HFFc6 (cell line): ENCODE data around the gene EFCC1. TPM values are rescaled to one million over a fixed set of nuclear protein-coding genes. Genes with fewer than 3 reads are reported as not detected.

Experiments
- DNase-seq: peaks from one replicate; pipeline ENCODE4 v3.0.0-alpha.2; 2018
- H3K27ac Mint-ChIP-seq: 2 replicates; pipeline ENCODE4 v1.8.0; 2020; ENCODE audit warnings: mild to moderate bottlenecking, mixed read lengths
- H3K27me3 Mint-ChIP-seq: 2 replicates; pipeline ENCODE4 v1.8.0; 2021; ENCODE audit warnings: mild to moderate bottlenecking, moderate library complexity, mixed read lengths; ENCODE audit not compliant: insufficient read depth
- H3K36me3 Mint-ChIP-seq: 2 replicates; pipeline ENCODE4 v1.8.0; 2021; ENCODE audit warnings: low read depth, mixed read lengths
- H3K4me1 Mint-ChIP-seq: 2 replicates; pipeline ENCODE4 v1.8.0; 2020; ENCODE audit warnings: low read depth, mixed read lengths
- H3K4me3 Mint-ChIP-seq: 2 replicates; pipeline ENCODE4 v1.8.0; 2020; ENCODE audit warnings: mild to moderate bottlenecking, moderate library complexity, mixed read lengths
- H3K9me3 Mint-ChIP-seq: 2 replicates; pipeline ENCODE4 v1.8.0; 2020; ENCODE audit warnings: mild to moderate bottlenecking, mixed read lengths
- total RNA-seq, 6 experiments: library from RNA; stranded (reverse); fragmentation: NEBNext Ultra II Directional; extraction: Animal tissue kit (Norgen Biotek cat#: 25700); gene quantifications; 2 replicates in 1 of 6; 3 replicates in 5 of 6; pipeline ENCODE4 v1.2.3, GENCODE V29; 2021
- TF ChIP-seq, protein P1 (sequence below): fragments of 200-600 bp; sonication (generic); IDR thresholded peaks from 2 replicates; pipeline ENCODE4 v1.5.0; 2021; ENCODE audit warnings: antibody characterized with exemption, mild to moderate bottlenecking

Gene EFCC1
- total RNA-seq, 6 experiments from 2014 or later, result not detected

DNA sequence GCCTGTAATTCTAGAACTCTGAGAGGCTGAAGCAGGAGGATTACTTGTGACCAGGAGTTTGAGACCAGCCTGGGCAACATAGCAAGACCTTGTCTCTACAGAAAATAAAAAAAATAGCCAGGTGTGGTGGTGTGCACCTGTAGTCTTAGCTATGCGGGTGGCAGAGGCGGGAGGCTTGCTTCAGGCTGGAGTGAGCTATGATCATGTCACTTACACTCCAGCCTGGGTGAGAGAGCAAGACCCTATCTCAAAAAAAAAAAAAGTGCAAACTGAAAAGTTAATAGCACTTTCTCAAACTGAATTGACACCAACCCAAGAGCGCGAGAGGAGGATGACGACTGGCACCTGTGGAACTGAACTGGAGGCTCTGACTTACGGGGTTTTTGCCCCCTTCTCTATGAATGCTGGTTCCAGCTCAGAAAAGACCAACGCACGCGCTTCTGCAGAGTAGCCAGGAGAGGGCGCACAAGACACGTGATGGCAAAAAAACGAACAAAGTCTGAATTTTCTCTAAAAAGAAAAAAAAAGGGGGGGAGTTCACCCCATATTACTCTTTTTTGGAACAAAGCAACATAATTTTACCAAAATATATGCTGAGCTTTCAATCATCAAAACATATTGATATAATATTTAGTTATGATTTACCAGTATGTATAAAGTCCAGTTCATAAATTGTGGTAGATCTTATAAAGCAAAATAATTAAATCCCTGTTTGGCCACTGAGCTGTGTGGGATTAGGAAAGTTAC, 30.9 kb upstream of the EFCC1 start:
- no peaks in the 10 kb centered on the region for H3K36me3 Mint-ChIP-seq
- peaks cover 4% of the 10 kb centered on the region; the same call in 1 of the 2 replicates for H3K4me1 Mint-ChIP-seq
- H3K9me3 Mint-ChIP-seq, result no peaks in the 10 kb centered on the region
- no peak overlapping the region for H3K4me3 Mint-ChIP-seq
- H3K27me3 Mint-ChIP-seq, result peaks cover 47% of the 10 kb centered on the region
- TF ChIP-seq, protein P1, sequence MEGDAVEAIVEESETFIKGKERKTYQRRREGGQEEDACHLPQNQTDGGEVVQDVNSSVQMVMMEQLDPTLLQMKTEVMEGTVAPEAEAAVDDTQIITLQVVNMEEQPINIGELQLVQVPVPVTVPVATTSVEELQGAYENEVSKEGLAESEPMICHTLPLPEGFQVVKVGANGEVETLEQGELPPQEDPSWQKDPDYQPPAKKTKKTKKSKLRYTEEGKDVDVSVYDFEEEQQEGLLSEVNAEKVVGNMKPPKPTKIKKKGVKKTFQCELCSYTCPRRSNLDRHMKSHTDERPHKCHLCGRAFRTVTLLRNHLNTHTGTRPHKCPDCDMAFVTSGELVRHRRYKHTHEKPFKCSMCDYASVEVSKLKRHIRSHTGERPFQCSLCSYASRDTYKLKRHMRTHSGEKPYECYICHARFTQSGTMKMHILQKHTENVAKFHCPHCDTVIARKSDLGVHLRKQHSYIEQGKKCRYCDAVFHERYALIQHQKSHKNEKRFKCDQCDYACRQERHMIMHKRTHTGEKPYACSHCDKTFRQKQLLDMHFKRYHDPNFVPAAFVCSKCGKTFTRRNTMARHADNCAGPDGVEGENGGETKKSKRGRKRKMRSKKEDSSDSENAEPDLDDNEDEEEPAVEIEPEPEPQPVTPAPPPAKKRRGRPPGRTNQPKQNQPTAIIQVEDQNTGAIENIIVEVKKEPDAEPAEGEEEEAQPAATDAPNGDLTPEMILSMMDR, result peak; percentile 96
- H3K27ac Mint-ChIP-seq, result no peak overlapping the region
- DNase-seq, result peak; percentile 17

DNA sequence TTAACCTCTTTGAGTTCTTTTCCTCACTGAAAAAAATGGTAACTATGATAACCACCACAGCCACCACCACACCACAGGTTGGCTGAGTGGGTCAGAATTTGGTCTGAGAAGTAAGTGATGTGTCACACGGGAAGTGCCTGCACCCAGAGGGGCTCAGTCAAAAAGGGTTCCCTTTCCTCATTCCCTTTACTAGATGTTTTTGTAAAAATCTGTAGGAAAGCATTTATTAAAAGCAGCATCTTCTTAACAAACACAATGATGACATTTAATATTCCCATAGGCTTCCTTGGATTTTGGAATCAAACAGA, 30.4 kb upstream of the EFCC1 start:
- Mint-ChIP-seq H3K9me3 (no peaks in the 10 kb centered on the region), H3K4me3 (no peak overlapping the region), H3K27ac (no peak overlapping the region), H3K4me1 (peaks cover 4% of the 10 kb centered on the region; the same call in 1 of the 2 replicates), H3K27me3 (peaks cover 45% of the 10 kb centered on the region), H3K36me3 (no peaks in the 10 kb centered on the region)
- DNase-seq, result no peak
- TF ChIP-seq, protein P1, result no peak

DNA sequence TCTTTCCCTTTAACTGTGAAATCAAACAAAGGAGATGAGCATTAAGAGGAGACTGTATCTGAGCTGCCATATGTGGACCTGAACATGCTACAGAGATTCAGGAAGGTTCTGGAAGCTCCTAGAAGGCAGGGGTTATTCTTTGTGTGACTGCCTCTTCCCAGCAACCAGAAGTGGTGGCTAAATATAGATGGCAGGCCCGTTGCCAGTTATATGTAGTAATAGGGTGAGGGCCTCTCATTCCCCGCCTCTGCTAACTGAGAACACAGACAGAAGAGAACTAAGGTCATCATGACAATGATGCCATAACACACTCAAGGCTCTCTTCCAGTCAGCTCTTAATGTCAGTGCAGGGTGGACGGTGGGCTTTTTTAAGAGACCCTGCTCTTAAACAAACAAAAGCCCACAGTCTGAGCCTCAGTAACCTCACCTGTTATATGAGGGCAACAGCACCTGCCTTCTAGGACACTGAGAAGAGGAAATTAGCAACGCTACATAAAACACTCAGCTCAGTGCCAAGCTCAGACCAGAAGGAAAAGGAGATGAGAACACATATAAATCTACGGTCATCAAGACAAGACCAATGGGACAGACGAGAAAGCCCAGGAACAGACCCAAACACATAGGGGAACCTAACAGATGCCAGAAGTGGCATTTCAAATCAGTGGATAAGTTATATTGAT, 29.5 kb upstream of the EFCC1 start:
- no peak for DNase-seq
- H3K4me3 Mint-ChIP-seq, result no peak overlapping the region
- H3K27me3 Mint-ChIP-seq, result peaks cover 43% of the 10 kb centered on the region
- H3K4me1 Mint-ChIP-seq, result peaks cover 4% of the 10 kb centered on the region; the same call in 1 of the 2 replicates
- TF ChIP-seq, protein P1, result no peak
- no peak overlapping the region for H3K27ac Mint-ChIP-seq
- H3K36me3 Mint-ChIP-seq, result no peaks in the 10 kb centered on the region
- H3K9me3 Mint-ChIP-seq, result no peaks in the 10 kb centered on the region

DNA sequence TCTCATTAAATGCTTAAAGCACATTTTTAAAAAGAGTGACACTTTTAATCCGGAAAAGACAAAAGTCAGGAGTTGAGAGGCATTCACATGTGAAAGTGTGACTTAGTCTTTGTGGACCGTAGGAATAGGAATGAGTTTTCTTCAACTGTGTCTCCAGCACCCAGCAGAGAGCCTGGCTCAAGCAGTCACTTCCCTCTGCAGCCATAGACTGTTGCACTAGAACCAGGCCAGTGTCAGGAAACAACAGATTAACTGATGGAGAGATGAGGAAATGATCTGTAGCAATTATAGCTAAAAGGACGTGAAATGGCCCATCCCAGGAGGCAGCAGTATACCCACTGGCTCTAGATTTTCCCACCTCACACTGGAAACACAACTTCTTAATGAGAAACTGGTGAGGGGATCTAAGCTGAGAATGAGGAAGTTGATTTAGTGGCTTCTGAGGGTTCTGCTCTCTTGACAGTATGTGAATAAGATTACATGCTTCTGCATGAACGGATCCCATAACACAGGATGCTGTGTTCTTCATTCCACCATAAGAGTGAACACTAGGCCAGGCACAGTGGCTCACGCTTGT, 27.0 kb upstream of the EFCC1 start:
- Mint-ChIP-seq H3K27me3 (peaks cover 34% of the 10 kb centered on the region), H3K4me1 (peaks cover 4% of the 10 kb centered on the region; the same call in 1 of the 2 replicates), H3K9me3 (no peaks in the 10 kb centered on the region), H3K27ac (no peak overlapping the region), H3K36me3 (no peaks in the 10 kb centered on the region), H3K4me3 (no peak overlapping the region)
- DNase-seq, result no peak
- TF ChIP-seq, protein P1, result no peak

DNA sequence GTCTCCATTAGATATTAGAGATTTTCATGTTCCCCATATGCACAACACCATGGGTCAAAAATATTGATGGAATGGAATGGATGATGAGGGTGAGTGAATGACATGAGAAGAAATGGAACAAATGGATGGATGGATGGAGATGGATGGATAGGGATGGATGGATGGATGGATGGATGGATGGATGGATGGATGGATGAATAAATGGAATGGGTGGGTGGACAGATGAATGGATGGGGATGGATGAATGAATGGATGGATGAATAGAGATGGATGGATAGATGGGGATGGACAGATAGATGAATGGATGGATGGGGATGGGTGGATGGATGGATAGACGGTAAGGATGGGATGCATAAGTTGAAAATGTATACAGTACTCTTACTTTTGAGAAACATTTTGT, 25.8 kb upstream of the EFCC1 start:
- DNase-seq, result no peak
- H3K4me1 Mint-ChIP-seq, result peaks cover 4% of the 10 kb centered on the region; the same call in 1 of the 2 replicates
- TF ChIP-seq, protein P1, result no peak
- H3K4me3 Mint-ChIP-seq, result no peak overlapping the region
- no peak overlapping the region for H3K27ac Mint-ChIP-seq
- H3K27me3 Mint-ChIP-seq, result peaks cover 29% of the 10 kb centered on the region
- no peaks in the 10 kb centered on the region for H3K9me3 Mint-ChIP-seq
- H3K36me3 Mint-ChIP-seq, result no peaks in the 10 kb centered on the region
